HPDE6-E6E7 (cell line): ENCODE data around the gene DPYD.

ENCODE experiments used
- DNase-seq: peaks from one replicate; pipeline ENCODE4 v3.0.0; 2011; ENCODE audit warnings: missing footprints; ENCODE audit errors: extremely low spot score

The DPYD gene

DNA sequence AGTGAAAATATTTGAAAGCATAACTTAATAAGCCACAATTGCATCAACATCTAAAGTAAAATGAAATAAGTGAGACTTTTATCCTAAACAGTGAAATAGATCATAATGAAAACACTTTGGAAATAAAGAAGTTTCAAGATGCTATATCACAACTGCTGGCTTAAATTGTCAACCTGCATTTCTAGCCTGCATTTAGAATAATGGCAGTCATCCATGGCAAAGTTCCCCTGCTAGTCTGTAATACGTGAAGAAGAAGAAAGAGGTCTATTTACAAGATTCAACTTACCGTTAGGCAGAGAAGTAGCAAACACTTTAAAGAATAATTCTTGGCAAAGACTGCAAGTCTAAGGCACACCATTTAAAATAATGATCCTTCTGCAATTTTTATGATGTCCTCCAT lies 133.6 kb downstream of the DPYD start:
- DNase-seq: no peak

DNA sequence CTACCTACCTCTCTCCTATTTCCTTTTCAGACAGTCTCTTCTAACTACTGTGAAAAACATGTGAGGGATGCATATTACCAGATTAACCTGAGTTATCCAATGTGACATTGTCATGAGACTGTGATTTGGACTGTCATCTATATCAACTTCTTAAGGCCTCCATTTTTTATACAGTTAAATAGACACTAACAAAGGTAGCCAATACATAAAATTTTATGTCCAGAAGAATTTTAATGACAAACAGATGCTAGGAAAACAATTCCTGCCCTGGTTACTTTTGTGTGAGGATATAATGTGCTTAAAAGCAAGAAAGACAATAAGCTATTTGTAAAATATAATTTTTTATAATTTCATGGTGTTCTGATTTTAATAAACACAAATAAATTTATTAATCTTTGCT lies 136.2 kb downstream of the DPYD start:
- DNase-seq: no peak

DNA sequence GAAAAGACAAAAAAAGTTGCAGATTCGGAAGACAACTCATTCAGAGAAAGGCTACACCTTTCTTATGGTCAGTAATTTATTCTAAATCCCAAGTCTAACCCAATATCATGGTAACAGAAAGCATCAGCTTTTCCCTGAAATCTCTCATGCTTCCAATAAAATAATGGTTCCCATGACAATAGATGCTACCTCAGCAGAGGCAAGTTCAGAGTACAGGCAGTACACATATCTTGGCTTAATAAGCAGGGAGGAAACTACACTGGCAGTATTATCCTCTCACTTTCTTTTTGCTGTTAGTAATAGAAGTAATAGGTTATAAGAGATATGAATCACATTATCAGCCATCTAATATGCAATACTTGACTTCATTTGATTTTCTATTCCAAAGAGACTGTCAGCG lies 137.1 kb downstream of the DPYD start:
- DNase-seq: no peak

GRCh38 chr1:97781762-97782337 lies 139.0 kb downstream of the DPYD start:
- DNase-seq: no peak

DNA sequence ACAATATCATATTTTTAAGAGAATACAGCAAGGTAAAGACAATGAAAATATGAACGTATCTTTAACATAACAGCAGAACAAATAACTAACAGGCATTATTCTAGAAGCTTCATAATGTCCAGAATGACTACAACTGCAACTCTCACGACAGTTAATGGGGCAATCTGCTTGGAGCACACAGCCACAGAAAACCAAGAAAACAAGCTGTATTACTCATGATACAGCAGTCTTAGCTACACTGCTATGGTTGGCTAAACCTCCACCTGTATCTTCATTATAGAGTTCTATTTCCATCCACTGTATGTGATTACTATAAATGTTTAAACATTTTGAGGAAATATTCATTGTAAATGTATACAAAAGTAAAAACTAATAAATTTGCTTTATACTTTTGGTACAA lies 139.9 kb downstream of the DPYD start:
- DNase-seq: no peak

DNA sequence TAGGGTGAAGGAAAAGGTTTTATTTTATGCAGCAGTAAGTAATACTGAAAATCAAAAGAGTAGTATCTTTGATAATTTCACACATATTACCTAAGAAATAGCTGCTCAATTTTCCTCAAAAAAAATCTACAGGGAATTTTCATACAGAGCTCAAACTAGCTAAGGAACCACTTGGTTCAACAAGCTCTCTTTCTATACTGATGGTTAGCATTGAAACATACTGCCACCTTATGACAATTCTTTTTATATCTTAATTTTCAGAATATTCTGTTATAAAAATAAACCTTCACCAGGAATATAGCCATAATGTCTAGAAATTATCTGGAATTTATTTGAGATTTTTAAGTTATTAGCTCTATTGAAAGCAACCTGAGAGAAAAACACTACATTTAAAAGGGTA lies 142.1 kb downstream of the DPYD start:
- DNase-seq: no peak

- no peak for DNase-seq
These were observed 150.5 kb downstream of the DPYD start for GRCh38 chr1:97770376-97770775.

DNA sequence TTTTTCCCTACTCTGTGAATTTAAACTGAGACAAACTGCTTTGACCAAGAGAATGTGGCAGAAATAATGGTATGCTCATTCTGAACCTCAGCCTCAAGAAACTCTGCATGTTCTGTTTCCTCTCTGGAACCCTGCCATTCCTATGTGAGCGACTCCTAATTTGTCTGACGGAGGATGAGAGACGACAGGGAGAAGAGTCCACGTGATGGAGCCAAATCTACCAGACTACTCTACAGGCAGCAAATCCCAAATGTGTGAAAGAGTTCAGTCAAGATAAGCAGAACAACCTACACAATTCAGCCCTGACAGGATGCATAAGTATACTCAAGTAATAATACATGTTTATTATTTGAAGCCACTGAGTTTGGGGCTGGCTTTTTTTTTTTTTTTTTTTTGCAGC lies 153.5 kb downstream of the DPYD start:
- no peak for DNase-seq

DNA sequence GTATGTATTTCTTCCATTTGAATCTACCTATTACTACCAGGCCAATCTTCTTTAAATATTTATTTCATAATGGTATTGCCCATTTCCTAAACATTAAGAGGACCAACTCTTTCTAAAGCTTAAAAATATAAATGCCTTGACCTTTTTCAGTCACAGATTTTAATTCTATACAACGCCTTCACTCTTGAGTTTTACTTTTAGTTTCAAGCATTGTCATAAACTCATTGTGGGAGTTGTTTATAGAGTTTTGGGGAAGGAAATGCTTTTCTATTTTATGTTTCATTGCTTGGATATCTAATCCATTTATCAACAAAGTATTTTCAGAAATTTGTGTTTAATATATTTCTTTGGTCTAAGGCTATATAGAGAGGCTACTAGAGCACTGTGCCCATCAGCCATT lies 155.8 kb downstream of the DPYD start:
- no peak for DNase-seq

GRCh38 chr1:97761637-97762036 lies 159.2 kb downstream of the DPYD start:
- DNase-seq: no peak

DNA sequence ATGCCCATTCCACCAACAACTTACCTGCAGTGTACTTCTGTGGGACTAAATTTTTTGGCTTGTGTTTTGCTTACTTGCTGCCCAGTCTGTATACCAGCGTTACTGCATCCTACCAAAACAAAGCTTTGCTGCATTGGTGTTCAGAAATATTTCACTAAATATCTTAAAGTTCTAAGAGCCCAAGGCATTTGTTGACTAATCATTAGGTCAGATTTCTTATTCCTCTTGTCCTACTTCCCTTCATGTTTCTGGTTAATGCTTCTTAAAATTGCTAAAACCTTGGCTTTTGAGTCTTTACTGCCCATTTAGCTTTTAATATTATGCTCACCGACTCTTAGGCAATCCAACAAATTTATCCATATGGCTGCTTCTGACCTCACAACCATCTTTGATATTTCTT lies 161.8 kb downstream of the DPYD start:
- no peak for DNase-seq

- DNase-seq: no peak
These were observed 162.2 kb downstream of the DPYD start for GRCh38 chr1:97758541-97759057.

GRCh38 chr1:97745912-97746311 lies 174.9 kb downstream of the DPYD start:
- DNase-seq: no peak

- no peak for DNase-seq
These were observed 175.9 kb downstream of the DPYD start for GRCh38 chr1:97744977-97745376.

- no peak for DNase-seq
These were observed 177.7 kb downstream of the DPYD start for GRCh38 chr1:97743129-97743528.

- no peak for DNase-seq
These were observed 179.9 kb downstream of the DPYD start for GRCh38 chr1:97740891-97741290.

GRCh38 chr1:97739596-97740103 lies 181.2 kb downstream of the DPYD start:
- no peak for DNase-seq

- no peak for DNase-seq
These were observed 182.6 kb downstream of the DPYD start for GRCh38 chr1:97738270-97738669.

GRCh38 chr1:97730271-97730670 lies 190.6 kb downstream of the DPYD start:
- no peak for DNase-seq

GRCh38 chr1:97728436-97728835 lies 192.4 kb downstream of the DPYD start:
- DNase-seq: no peak

- DNase-seq: no peak
These were observed 193.8 kb downstream of the DPYD start for GRCh38 chr1:97727029-97727428.

- DNase-seq: no peak
These were observed 194.4 kb downstream of the DPYD start for GRCh38 chr1:97726386-97726785.

DNA sequence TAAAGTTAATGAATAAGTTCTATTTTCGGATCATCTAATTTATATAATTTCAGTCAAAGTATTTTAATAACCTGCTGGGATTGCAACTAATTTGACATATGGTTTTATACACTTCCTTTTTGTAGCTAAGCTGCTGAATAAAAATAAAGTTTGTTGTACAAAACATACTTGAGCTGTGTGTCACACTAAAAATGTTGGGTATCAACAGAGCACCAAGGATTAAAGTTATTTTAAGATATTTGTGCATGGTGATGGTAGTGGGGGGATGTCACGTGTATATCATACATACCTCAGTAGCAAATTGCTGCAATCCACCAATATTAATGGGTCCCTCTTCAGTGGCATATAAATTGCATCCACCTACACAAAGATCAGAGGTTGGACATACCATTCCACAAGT lies 199.6 kb downstream of the DPYD start:
- DNase-seq: no peak

GRCh38 chr1:97712980-97713379 lies 207.9 kb downstream of the DPYD start:
- no peak for DNase-seq
